ENCODE measurements around the gene BABAM2. TPM values are rescaled to one million over a fixed set of nuclear protein-coding genes. Genes with fewer than 3 reads are reported as not detected.
A peak's percentile ranks its signal among the peaks of the same experiment; 100 is the strongest.

The BABAM2 gene
- total and polyA plus RNA-seq, 4 donors = 28.1 to 40.4 (median 37.0) TPM

GRCh38 chr2:28354920-28355520, 464.5 kb downstream of the BABAM2 start:
- Histone ChIP-seq H3K27me3 (ENCODE audit: control insufficient read depth, insufficient read depth, low read length) (no peaks in the 10 kb centered on the region), H3K4me1 (ENCODE audit: control insufficient read depth, insufficient read depth, low read length) (peaks cover 16% of the 10 kb centered on the region), H3K4me3 (ENCODE audit: low read depth, low read length) (no peak overlapping the region), H3K9me3 (ENCODE audit: control insufficient read depth, insufficient read depth, low read length) (no peaks in the 10 kb centered on the region), H3K27ac (ENCODE audit: low read depth, low read length) (no peak overlapping the region), H3K36me3 (ENCODE audit: control insufficient read depth, insufficient read depth, low read length) (no peaks in the 10 kb centered on the region)
- 87% methylated on average over 10 of the region's 10 CpGs for WGBS (ENCODE audit: insufficient coverage)
- no peak for DNase-seq (ENCODE audit: low read depth in 4 of 6, low spot score in 6 of 6)

GRCh38 chr2:28355521-28356094, 465.1 kb downstream of the BABAM2 start:
- Histone ChIP-seq H3K27me3 (ENCODE audit: control insufficient read depth, insufficient read depth, low read length) (no peaks in the 10 kb centered on the region), H3K36me3 (ENCODE audit: control insufficient read depth, insufficient read depth, low read length) (no peaks in the 10 kb centered on the region), H3K4me3 (ENCODE audit: low read depth, low read length) (no peak overlapping the region), H3K9me3 (ENCODE audit: control insufficient read depth, insufficient read depth, low read length) (no peaks in the 10 kb centered on the region), H3K27ac (ENCODE audit: low read depth, low read length) (peak overlapping the region; percentile 69), H3K4me1 (ENCODE audit: control insufficient read depth, insufficient read depth, low read length) (peaks cover 16% of the 10 kb centered on the region)
- WGBS (ENCODE audit: insufficient coverage) = 83% methylated on average over 5 of the region's 6 CpGs
- peak in 1 of 6 donors; percentile 28 for DNase-seq (ENCODE audit: low read depth in 4 of 6, low spot score in 6 of 6)

GRCh38 chr2:28356095-28356911, 465.8 kb downstream of the BABAM2 start:
- Histone ChIP-seq H3K9me3 (ENCODE audit: control insufficient read depth, insufficient read depth, low read length) (no peaks in the 10 kb centered on the region), H3K27ac (ENCODE audit: low read depth, low read length) (peak overlapping the region; percentile 69), H3K36me3 (ENCODE audit: control insufficient read depth, insufficient read depth, low read length) (no peaks in the 10 kb centered on the region), H3K4me1 (ENCODE audit: control insufficient read depth, insufficient read depth, low read length) (peaks cover 16% of the 10 kb centered on the region), H3K27me3 (ENCODE audit: control insufficient read depth, insufficient read depth, low read length) (no peaks in the 10 kb centered on the region), H3K4me3 (ENCODE audit: low read depth, low read length) (no peak overlapping the region)
- peak in 4 of 6 donors; percentile 23 to 83 (median 50) for DNase-seq (ENCODE audit: low read depth in 4 of 6, low spot score in 6 of 6)
- WGBS (ENCODE audit: insufficient coverage) = 40% methylated on average over 16 of the region's 17 CpGs

- Histone ChIP-seq H3K9me3 (ENCODE audit: control insufficient read depth, insufficient read depth, low read length) (no peaks in the 10 kb centered on the region), H3K4me3 (ENCODE audit: low read depth, low read length) (no peak overlapping the region), H3K4me1 (ENCODE audit: control insufficient read depth, insufficient read depth, low read length) (peaks cover 16% of the 10 kb centered on the region), H3K36me3 (ENCODE audit: control insufficient read depth, insufficient read depth, low read length) (no peaks in the 10 kb centered on the region), H3K27me3 (ENCODE audit: control insufficient read depth, insufficient read depth, low read length) (no peaks in the 10 kb centered on the region), H3K27ac (ENCODE audit: low read depth, low read length) (no peak overlapping the region)
- no peak for DNase-seq (ENCODE audit: low read depth in 4 of 6, low spot score in 6 of 6)
- WGBS (ENCODE audit: insufficient coverage) = 100% methylated on average over 4 of the region's 5 CpGs
Measured at GRCh38 chr2:28357055-28357454, 466.5 kb downstream of the BABAM2 start.

DNA sequence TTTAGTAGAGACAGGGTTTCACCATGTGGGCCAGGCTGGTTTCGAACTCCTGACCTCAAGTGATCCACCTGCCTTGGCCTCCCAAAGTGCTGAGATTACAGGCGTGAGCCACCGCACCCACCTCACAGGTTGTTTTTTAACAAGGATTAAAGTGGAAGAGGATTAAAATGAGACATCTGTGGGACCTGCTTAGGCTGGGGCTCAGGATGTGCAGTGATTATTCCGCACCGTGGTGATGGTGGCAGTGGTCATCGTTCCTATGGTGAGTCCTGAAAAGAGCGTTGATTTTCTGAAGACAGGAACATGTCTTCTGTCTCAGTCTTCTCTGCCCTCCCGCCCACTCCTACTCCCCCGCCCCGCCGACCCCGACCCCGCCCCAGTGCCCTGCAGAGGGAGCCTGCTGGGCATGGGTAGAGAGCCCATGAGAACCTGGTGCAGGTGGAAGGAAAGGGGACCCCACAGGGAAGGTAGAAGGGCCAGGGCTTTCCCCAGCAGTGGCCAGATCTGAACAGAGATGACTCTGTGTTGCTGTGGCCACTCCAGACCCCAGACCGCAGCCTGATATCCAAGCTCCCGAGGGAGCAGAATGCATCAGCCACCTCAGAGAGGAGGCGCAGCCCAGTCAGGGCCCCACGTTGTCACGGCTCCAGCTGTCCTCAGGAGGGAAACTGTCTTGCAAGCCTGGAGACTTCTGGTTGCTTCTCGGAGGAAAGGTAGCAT, 467.6 kb downstream of the BABAM2 start:
- Histone ChIP-seq H3K27ac (ENCODE audit: low read depth, low read length) (no peak overlapping the region), H3K4me3 (ENCODE audit: low read depth, low read length) (no peak overlapping the region), H3K27me3 (ENCODE audit: control insufficient read depth, insufficient read depth, low read length) (no peaks in the 10 kb centered on the region), H3K36me3 (ENCODE audit: control insufficient read depth, insufficient read depth, low read length) (no peaks in the 10 kb centered on the region), H3K4me1 (ENCODE audit: control insufficient read depth, insufficient read depth, low read length) (peaks cover 16% of the 10 kb centered on the region), H3K9me3 (ENCODE audit: control insufficient read depth, insufficient read depth, low read length) (no peaks in the 10 kb centered on the region)
- 76% methylated on average over 8 of the region's 19 CpGs for WGBS (ENCODE audit: insufficient coverage)
- DNase-seq (ENCODE audit: low read depth in 4 of 6, low spot score in 6 of 6) = no peak

DNA sequence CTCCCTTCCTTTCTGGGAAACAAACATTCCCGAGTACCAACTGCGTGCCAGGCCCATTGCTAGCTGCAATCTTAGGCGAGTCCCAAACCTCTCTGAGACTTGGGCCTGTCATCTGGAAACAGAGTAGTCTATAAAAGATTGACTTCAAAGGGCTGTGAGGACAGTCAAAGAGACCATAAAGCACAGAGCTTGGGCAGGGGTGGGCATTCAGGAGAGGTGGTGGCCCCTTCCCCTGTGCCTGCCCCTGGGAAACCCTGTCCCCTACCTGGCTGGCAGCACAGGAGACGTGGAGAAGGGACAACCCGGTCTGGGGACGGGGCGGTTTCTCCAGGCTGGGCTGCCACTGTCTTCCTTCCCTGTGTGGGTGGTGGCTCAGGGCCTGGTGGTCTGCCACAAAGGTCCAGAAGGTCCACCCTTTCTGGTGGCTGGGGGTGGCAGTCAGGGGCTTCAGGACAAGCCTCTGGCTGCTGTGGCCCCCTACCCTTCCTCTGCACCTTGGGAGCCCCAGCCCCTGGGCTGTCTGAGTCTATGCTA, 468.2 kb downstream of the BABAM2 start:
- WGBS (ENCODE audit: insufficient coverage) = 94% methylated on average over 6 of the region's 7 CpGs
- H3K27me3 ChIP-seq (ENCODE audit: control insufficient read depth, insufficient read depth, low read length) = no peaks in the 10 kb centered on the region
- DNase-seq (ENCODE audit: low read depth in 4 of 6, low spot score in 6 of 6) = no peak
- H3K36me3 ChIP-seq (ENCODE audit: control insufficient read depth, insufficient read depth, low read length) = no peaks in the 10 kb centered on the region
- H3K4me3 ChIP-seq (ENCODE audit: low read depth, low read length) = no peak overlapping the region
- H3K4me1 ChIP-seq (ENCODE audit: control insufficient read depth, insufficient read depth, low read length) = peaks cover 16% of the 10 kb centered on the region
- no peaks in the 10 kb centered on the region for H3K9me3 ChIP-seq (ENCODE audit: control insufficient read depth, insufficient read depth, low read length)
- H3K27ac ChIP-seq (ENCODE audit: low read depth, low read length) = no peak overlapping the region

DNA sequence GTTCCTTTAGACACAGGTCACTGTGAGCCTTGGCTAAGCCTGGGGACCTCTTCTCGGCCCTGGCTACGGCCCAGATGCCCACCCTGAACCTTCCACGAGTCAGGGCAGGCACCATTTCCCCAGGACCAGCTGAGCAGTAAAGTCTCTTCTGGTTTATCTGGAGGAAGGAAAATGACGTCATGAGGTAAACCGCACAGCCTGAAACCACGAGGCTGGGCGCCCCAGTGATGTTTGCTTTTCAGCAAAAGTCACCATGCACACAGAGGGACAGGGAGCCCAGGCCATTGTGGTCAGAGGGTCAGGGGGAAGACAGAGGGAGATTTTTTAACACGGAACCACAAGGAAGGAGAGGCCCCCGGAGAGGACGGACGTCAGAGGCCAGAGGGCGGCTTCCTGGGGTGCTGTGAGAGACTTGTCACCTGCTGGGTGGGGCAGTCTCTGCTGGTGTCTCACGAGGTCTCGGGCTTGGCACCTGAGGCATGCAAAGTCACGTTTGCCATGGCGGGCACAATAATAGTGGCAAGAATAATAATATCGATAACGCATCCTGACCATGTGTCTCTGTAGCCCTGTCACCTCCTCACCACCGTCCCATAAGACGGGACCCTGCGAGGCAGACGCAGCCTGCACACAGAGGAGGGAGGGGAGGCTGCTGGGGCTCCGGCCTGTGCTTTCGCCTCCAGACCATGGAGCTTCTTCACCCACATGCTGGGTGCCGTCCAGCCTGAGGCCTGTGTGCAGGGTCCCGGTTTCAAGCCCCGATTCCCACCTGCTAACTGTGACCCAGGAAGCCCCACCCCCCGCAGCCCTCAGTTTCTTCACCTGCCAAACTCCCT, 468.9 kb downstream of the BABAM2 start:
- Histone ChIP-seq H3K27me3 (ENCODE audit: control insufficient read depth, insufficient read depth, low read length) (no peaks in the 10 kb centered on the region), H3K4me1 (ENCODE audit: control insufficient read depth, insufficient read depth, low read length) (peaks cover 16% of the 10 kb centered on the region), H3K9me3 (ENCODE audit: control insufficient read depth, insufficient read depth, low read length) (no peaks in the 10 kb centered on the region), H3K4me3 (ENCODE audit: low read depth, low read length) (no peak overlapping the region), H3K27ac (ENCODE audit: low read depth, low read length) (no peak overlapping the region), H3K36me3 (ENCODE audit: control insufficient read depth, insufficient read depth, low read length) (no peaks in the 10 kb centered on the region)
- WGBS (ENCODE audit: insufficient coverage) = 76% methylated on average over 15 of the region's 28 CpGs
- DNase-seq (ENCODE audit: low read depth in 4 of 6, low spot score in 6 of 6) = no peak

DNA sequence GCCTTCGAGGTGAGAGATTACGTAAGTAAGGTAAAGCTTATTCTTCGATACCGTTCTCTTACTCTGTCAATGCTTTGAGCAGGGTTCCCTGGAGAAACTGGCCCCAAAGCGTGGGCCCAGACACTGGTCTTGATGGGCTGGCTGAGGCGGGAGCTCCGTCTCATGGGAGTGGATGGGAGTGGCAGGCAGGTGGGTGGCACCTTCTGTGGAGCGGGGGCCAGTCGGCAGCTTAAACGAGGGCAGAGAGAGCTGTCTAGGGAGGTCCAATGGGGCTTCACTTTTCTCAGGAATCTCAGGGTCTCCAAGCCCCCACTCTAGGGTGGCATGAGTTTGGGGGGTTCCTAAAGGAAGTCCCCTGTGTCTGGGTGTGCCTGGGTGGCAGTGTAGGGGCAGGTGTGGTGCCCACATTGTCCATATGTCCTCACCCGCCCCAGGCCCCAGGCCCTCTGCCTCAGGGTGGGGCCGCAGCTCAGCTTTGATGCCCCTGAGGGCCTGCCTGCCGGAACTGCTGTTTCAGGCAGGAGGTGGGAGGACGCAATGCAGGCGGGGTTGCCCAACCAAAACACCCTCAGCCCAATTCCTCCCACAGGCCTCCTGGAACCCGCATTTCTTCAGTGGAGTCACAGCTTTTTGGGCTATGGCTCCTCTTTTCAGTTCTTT, 469.7 kb downstream of the BABAM2 start:
- no peak for DNase-seq (ENCODE audit: low read depth in 4 of 6, low spot score in 6 of 6)
- 81% methylated on average over 14 of the region's 16 CpGs for WGBS (ENCODE audit: insufficient coverage)

More for the DNA sequence above, 469.7 kb downstream of the BABAM2 start:
- Histone ChIP-seq H3K27ac (ENCODE audit: low read depth, low read length) (no peak overlapping the region), H3K36me3 (ENCODE audit: control insufficient read depth, insufficient read depth, low read length) (no peaks in the 10 kb centered on the region), H3K4me1 (ENCODE audit: control insufficient read depth, insufficient read depth, low read length) (peaks cover 18% of the 10 kb centered on the region), H3K27me3 (ENCODE audit: control insufficient read depth, insufficient read depth, low read length) (no peaks in the 10 kb centered on the region), H3K4me3 (ENCODE audit: low read depth, low read length) (no peak overlapping the region), H3K9me3 (ENCODE audit: control insufficient read depth, insufficient read depth, low read length) (no peaks in the 10 kb centered on the region)
